H9 (cell line): Measurements from ENCODE around the gene CCDC60. TPM values are rescaled to one million over a fixed set of nuclear protein-coding genes. Genes with fewer than 3 reads are reported as not detected.

ENCODE experiments used
- DNase-seq: peaks from one replicate; pipeline ENCODE4 v3.0.0-alpha.2; 2017
- H2AFZ ChIP-seq: one replicate; pipeline ENCODE4 v1.6.1; 2013; ENCODE audit warnings: mild to moderate bottlenecking, low read length, control low read depth, moderate library complexity
- H2AK5ac ChIP-seq: 2 replicates; pipeline ENCODE4 v1.6.1; 2013; ENCODE audit warnings: low read length, control low read depth, mixed read lengths; ENCODE audit not compliant: insufficient read length
- H2BK120ac ChIP-seq: one replicate; pipeline ENCODE4 v1.6.1; 2013; ENCODE audit warnings: low read depth, mild to moderate bottlenecking, low read length, control low read depth, inconsistent platforms; ENCODE audit not compliant: poor library complexity, severe bottlenecking
- H2BK12ac ChIP-seq: 2 replicates; pipeline ENCODE4 v1.6.1; 2013; ENCODE audit warnings: low read length, control low read depth, mixed read lengths, low read depth; ENCODE audit not compliant: insufficient read length
- H2BK15ac ChIP-seq: 2 replicates; pipeline ENCODE4 v1.6.1; 2013; ENCODE audit warnings: low read depth, low read length, control low read depth
- H2BK20ac ChIP-seq: one replicate; pipeline ENCODE4 v1.6.1; 2013; ENCODE audit warnings: low read depth, mild to moderate bottlenecking, low read length, control low read depth, inconsistent platforms; ENCODE audit not compliant: poor library complexity, severe bottlenecking
- H2BK5ac ChIP-seq: 2 replicates; pipeline ENCODE4 v1.6.1; 2013; ENCODE audit warnings: low read length, control low read depth, mixed read lengths; ENCODE audit not compliant: insufficient read length
- H3K14ac ChIP-seq: 2 replicates; pipeline ENCODE4 v1.6.1; 2013; ENCODE audit warnings: low read length, control low read depth; ENCODE audit not compliant: insufficient read depth
- H3K18ac ChIP-seq: 2 replicates; pipeline ENCODE4 v1.6.1; 2013; ENCODE audit warnings: low read depth, mild to moderate bottlenecking, mixed read lengths, low read length, control low read depth; ENCODE audit not compliant: insufficient read length
- H3K23ac ChIP-seq: 2 replicates; pipeline ENCODE4 v1.6.1; 2013; ENCODE audit warnings: low read length, control low read depth, mixed read lengths, low read depth; ENCODE audit not compliant: insufficient read length
- H3K23me2 ChIP-seq: 2 replicates; pipeline ENCODE4 v1.6.1; 2013; ENCODE audit warnings: low read depth, mild to moderate bottlenecking, mixed read lengths, low read length, control low read depth; ENCODE audit not compliant: insufficient read length, poor library complexity, severe bottlenecking
- H3K27ac ChIP-seq: 2 replicates; pipeline ENCODE4 v1.5.1; 2013; ENCODE audit warnings: low read length, control low read depth, mixed read lengths, low read depth; ENCODE audit not compliant: insufficient read length
- H3K27me3 ChIP-seq: 2 replicates; pipeline ENCODE4 v1.6.1; 2013; ENCODE audit warnings: low read length, control low read depth, inconsistent platforms; ENCODE audit not compliant: insufficient read depth
- H3K4ac ChIP-seq: 2 replicates; pipeline ENCODE4 v1.6.1; 2013; ENCODE audit warnings: low read depth, mild to moderate bottlenecking, control low read depth, inconsistent platforms, low read length, moderate library complexity
- H3K4me1 ChIP-seq: 2 replicates; pipeline ENCODE4 v1.6.1; 2013; ENCODE audit warnings: low read length, control low read depth, inconsistent platforms; ENCODE audit not compliant: insufficient read depth
- H3K4me2 ChIP-seq: 2 replicates; pipeline ENCODE4 v1.6.1; 2013; ENCODE audit warnings: low read length, control low read depth, mixed read lengths; ENCODE audit not compliant: insufficient read length, insufficient read depth
- H3K56ac ChIP-seq: 2 replicates; pipeline ENCODE4 v1.6.1; 2013; ENCODE audit warnings: low read depth, mild to moderate bottlenecking, mixed read lengths, low read length, control low read depth; ENCODE audit not compliant: insufficient read length
- H3K79me1 ChIP-seq: 2 replicates; pipeline ENCODE4 v1.6.1; 2013; ENCODE audit warnings: low read depth, mild to moderate bottlenecking, moderate library complexity, low read length, control low read depth, inconsistent platforms; ENCODE audit not compliant: insufficient read depth, poor library complexity, severe bottlenecking
- H3K79me2 ChIP-seq: 2 replicates; pipeline ENCODE4 v1.6.1; 2013; ENCODE audit warnings: low read length, control low read depth, inconsistent platforms; ENCODE audit not compliant: insufficient read depth
- H3K9ac ChIP-seq: 2 replicates; pipeline ENCODE4 v1.6.1; 2013; ENCODE audit warnings: low read length, control low read depth, mixed read lengths; ENCODE audit not compliant: insufficient read length; ENCODE audit errors: extremely low read depth
- H3K9me3 ChIP-seq: one replicate; pipeline ENCODE4 v1.6.1; 2013; ENCODE audit warnings: low read depth, low read length, inconsistent platforms; ENCODE audit not compliant: control insufficient read depth
- H3T11ph ChIP-seq: one replicate; pipeline ENCODE4 v1.6.1; 2013; ENCODE audit warnings: mild to moderate bottlenecking, low read length, control low read depth, inconsistent platforms
- H4K20me1 ChIP-seq: one replicate; pipeline ENCODE4 v1.6.1; 2013; ENCODE audit not compliant: control insufficient read depth, insufficient read length, insufficient read depth
- H4K5ac ChIP-seq: 2 replicates; pipeline ENCODE4 v1.6.1; 2013; ENCODE audit warnings: low read depth, mild to moderate bottlenecking, mixed read lengths, low read length, control low read depth; ENCODE audit not compliant: insufficient read length
- H4K8ac ChIP-seq: replicated peaks from 2 replicates; pipeline ENCODE4 v1.6.1; 2013; ENCODE audit warnings: low read length, control low read depth, mixed read lengths, low read depth; ENCODE audit not compliant: insufficient read length
- H4K91ac ChIP-seq: 2 replicates; pipeline ENCODE4 v1.6.1; 2013; ENCODE audit warnings: low read depth, mild to moderate bottlenecking, moderate library complexity, mixed read lengths, low read length, control low read depth; ENCODE audit not compliant: insufficient read length
- H3K27ac Mint-ChIP-seq, 3 experiments: 2 replicates in 2 of 3; 3 replicates in 1 of 3; pipeline ENCODE4 v1.8.0; 2020 to 2021; ENCODE audit warnings: mixed read lengths in 3 of 3, mild to moderate bottlenecking in 1 of 3, moderate library complexity in 1 of 3
- H3K27me3 Mint-ChIP-seq: 2 replicates; pipeline ENCODE4 v1.8.0; 2021; ENCODE audit warnings: low read depth, mild to moderate bottlenecking, moderate library complexity, mixed read lengths
- H3K36me3 Mint-ChIP-seq, 3 experiments: 2 replicates in 2 of 3; 3 replicates in 1 of 3; pipeline ENCODE4 v1.8.0; 2020 to 2021; ENCODE audit warnings: low read depth in 3 of 3, mixed read lengths in 3 of 3; ENCODE audit not compliant: insufficient read depth in 1 of 3
- H3K4me1 Mint-ChIP-seq, 2 experiments: 2 replicates each; pipeline ENCODE4 v1.8.0; 2020; ENCODE audit warnings: mixed read lengths in 2 of 2
- H3K4me3 Mint-ChIP-seq, 2 experiments: 2 replicates in 1 of 2; 3 replicates in 1 of 2; pipeline ENCODE4 v1.8.0; 2020 to 2021; ENCODE audit warnings: mild to moderate bottlenecking in 2 of 2, mixed read lengths in 2 of 2, moderate library complexity in 1 of 2
- H3K9me3 Mint-ChIP-seq, 2 experiments: 2 replicates in 1 of 2; 3 replicates in 1 of 2; pipeline ENCODE4 v1.8.0; 2020; ENCODE audit warnings: mild to moderate bottlenecking in 2 of 2, mixed read lengths in 2 of 2, moderate library complexity in 1 of 2
- WGBS: extraction: QIAGEN DNeasy Blood & Tissue Kit; methylation state at CpG from one replicate; pipeline ENCODE4 v1.1.7; 2013; ENCODE audit warnings: missing lambda C conversion rate, low lambda C conversion rate, mixed read lengths; ENCODE audit not compliant: insufficient read length; ENCODE audit errors: extremely low coverage; 5-methylcytosine and 5-hydroxymethylcytosine counted together
- total RNA-seq: library from RNA; stranded (reverse); gene quantifications from 2 replicates; pipeline ENCODE4 v1.2.1, GENCODE V29; 2021
- TF ChIP-seq, protein P1 (sequence below): fragments of 200-600 bp; sonication (generic); conservative IDR thresholded peaks from 3 replicates; pipeline ENCODE4 v1.8.0; 2021; ENCODE audit warnings: antibody characterized with exemption, mild to moderate bottlenecking

The CCDC60 gene
- total RNA-seq, 1 experiment from 2014 or later, result 0.44 TPM

DNA sequence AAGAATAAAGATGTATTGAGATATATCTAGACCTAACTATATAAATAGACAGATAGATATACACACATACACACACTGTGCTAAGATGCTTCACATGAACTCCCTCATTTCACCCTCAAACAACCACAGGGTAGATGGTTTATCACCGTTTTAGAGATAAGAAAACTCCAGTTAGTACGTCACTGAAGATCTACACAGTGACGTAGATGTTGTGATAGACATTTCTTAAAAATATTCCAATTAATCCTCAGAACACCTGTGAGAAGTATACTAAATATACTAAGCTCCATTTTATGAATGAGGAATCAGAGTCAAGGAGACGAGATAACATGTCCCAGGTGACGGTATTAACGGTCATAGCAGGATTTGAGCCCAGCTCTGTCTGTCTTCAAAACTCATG, 31.5 kb downstream of the CCDC60 start:
- no peaks in the 10 kb centered on the region for H3K23me2 ChIP-seq

More for the DNA sequence above, 31.5 kb downstream of the CCDC60 start:
- H4K8ac ChIP-seq, result no peak overlapping the region
- H3K27me3 Mint-ChIP-seq, result no peaks in the 10 kb centered on the region; the same call in 1 of the 2 replicates
- WGBS, result no CpG with 5 or more reads among the region's 6 CpGs
- no peak overlapping the region for H2BK20ac ChIP-seq
- no peak overlapping the region for H3K14ac ChIP-seq
- no peak overlapping the region for H4K91ac ChIP-seq
- no peak overlapping the region for H3K27ac ChIP-seq
- peaks cover 19% of the 10 kb centered on the region; the same call in 1 of the 2 replicates for H3K4me1 ChIP-seq
- no peaks in the 10 kb centered on the region for H3K9me3 ChIP-seq
- no peak overlapping the region for H3K4me3 Mint-ChIP-seq
- no peak overlapping the region for H2AFZ ChIP-seq
- H3K4me2 ChIP-seq, result no peak overlapping the region
- no peak overlapping the region for H3T11ph ChIP-seq
- no peak overlapping the region for H3K18ac ChIP-seq
- no peak overlapping the region for H2BK120ac ChIP-seq
- no peak overlapping the region for H2AK5ac ChIP-seq
- H4K5ac ChIP-seq, result no peak overlapping the region
- no peak overlapping the region for H3K27ac Mint-ChIP-seq
- H3K9me3 Mint-ChIP-seq, result peaks cover 7 to 8% of the 10 kb centered on the region in 2 experiments; a peak in 4 of 5 replicates
- H4K20me1 ChIP-seq, result no peaks in the 10 kb centered on the region
- no peaks in the 10 kb centered on the region for H3K79me2 ChIP-seq
- H2BK15ac ChIP-seq, result no peak overlapping the region
- no peaks in the 10 kb centered on the region for H3K79me1 ChIP-seq
- no peak overlapping the region for H2BK12ac ChIP-seq
- H3K27me3 ChIP-seq, result no peaks in the 10 kb centered on the region
- no peak overlapping the region for H2BK5ac ChIP-seq
- no peak overlapping the region for H3K23ac ChIP-seq
- no peak overlapping the region for H3K4ac ChIP-seq
- DNase-seq, result no peak
- peaks cover 4 to 7% (median 7%) of the 10 kb centered on the region in 3 experiments; a peak in 4 of 7 replicates for H3K36me3 Mint-ChIP-seq
- H3K56ac ChIP-seq, result no peak overlapping the region
- H3K9ac ChIP-seq, result no peak overlapping the region
- H3K4me1 Mint-ChIP-seq, result peaks cover 39 to 47% of the 10 kb centered on the region in 2 experiments
- TF ChIP-seq, protein P1, sequence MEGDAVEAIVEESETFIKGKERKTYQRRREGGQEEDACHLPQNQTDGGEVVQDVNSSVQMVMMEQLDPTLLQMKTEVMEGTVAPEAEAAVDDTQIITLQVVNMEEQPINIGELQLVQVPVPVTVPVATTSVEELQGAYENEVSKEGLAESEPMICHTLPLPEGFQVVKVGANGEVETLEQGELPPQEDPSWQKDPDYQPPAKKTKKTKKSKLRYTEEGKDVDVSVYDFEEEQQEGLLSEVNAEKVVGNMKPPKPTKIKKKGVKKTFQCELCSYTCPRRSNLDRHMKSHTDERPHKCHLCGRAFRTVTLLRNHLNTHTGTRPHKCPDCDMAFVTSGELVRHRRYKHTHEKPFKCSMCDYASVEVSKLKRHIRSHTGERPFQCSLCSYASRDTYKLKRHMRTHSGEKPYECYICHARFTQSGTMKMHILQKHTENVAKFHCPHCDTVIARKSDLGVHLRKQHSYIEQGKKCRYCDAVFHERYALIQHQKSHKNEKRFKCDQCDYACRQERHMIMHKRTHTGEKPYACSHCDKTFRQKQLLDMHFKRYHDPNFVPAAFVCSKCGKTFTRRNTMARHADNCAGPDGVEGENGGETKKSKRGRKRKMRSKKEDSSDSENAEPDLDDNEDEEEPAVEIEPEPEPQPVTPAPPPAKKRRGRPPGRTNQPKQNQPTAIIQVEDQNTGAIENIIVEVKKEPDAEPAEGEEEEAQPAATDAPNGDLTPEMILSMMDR, result no peak
